B cell (primary cell): ENCODE measurements around the gene ZNF385D. TPM values are rescaled to one million over a fixed set of nuclear protein-coding genes. Genes with fewer than 3 reads are reported as not detected.

Experiments
- ATAC-seq: fragments of 200-7000 bp; cut with Tn5 transposase; one replicate; pipeline ENCODE4 v1.10.0; 2021; ENCODE audit warnings: low read depth, mild to moderate bottlenecking, moderate number of reproducible peaks, moderate library complexity
- CTCF ChIA-PET: fragments of 350-600 bp; sonication (Branson Sonifier 250); formaldehyde crosslinking; loops from one replicate; lab custom pipeline; 2021; ENCODE audit warnings: antibody characterized with exemption, inconsistent platforms; lab: Charles Lee
- POLR2A ChIA-PET: fragments of 350-600 bp; sonication (Branson Sonifier 250); formaldehyde crosslinking; loops from one replicate; lab custom pipeline; 2021; ENCODE audit warnings: antibody characterized with exemption; lab: Charles Lee
- DNase-seq: peaks from one replicate; pipeline ENCODE4 v3.0.0; 2013
- H2AFZ ChIP-seq: 2 replicates; pipeline ENCODE4 v1.6.1; 2012; ENCODE audit warnings: mild to moderate bottlenecking, low read depth, low read length; ENCODE audit not compliant: insufficient read depth, poor library complexity, severe bottlenecking
- H3K27ac ChIP-seq, 2 donors: 1 replicate in 1 of 2; 2 replicates in 1 of 2; pipeline ENCODE4 v1.5.1; 2012 to 2013; ENCODE audit warnings: low read length in 2 of 2, mild to moderate bottlenecking in 2 of 2, moderate library complexity in 1 of 2
- H3K27me3 ChIP-seq, 4 experiments: fragments of 200-600 bp in 1 of 4; sonication (generic) in 1 of 4; replicated peaks in 1 of 4; 1 replicate in 2 of 4; 2 replicates in 2 of 4; pipeline versions ENCODE4 v1.6.1 to v1.7.0; 2013 to 2016; ENCODE audit warnings: low read length in 3 of 4, mild to moderate bottlenecking in 2 of 4, mixed read lengths in 1 of 4, moderate library complexity in 1 of 4; ENCODE audit not compliant: insufficient read depth in 4 of 4, control insufficient read depth in 3 of 4; ENCODE audit errors: control extremely low read depth in 1 of 4
- H3K36me3 ChIP-seq, 2 experiments: replicated peaks in 1 of 2; 1 replicate in 1 of 2; 2 replicates in 1 of 2; pipeline versions ENCODE4 v1.6.1 to v1.7.1; 2013; ENCODE audit warnings: low read length in 1 of 2; ENCODE audit not compliant: insufficient read depth in 2 of 2, control insufficient read depth in 1 of 2; ENCODE audit errors: control extremely low read depth in 1 of 2, extremely low read depth in 1 of 2
- H3K4me1 ChIP-seq, 2 donors: fragments of 200-600 bp in 1 of 2; sonication (generic) in 1 of 2; 1 replicate in 1 of 2; 2 replicates in 1 of 2; pipeline versions ENCODE4 v1.5.1 to v1.6.1; 2013 to 2017; ENCODE audit warnings: low read length in 2 of 2; ENCODE audit not compliant: control insufficient read depth in 2 of 2, insufficient read depth in 2 of 2
- H3K4me2 ChIP-seq: replicated peaks from 2 replicates; pipeline ENCODE3; 2012; ENCODE audit warnings: mild to moderate bottlenecking, low read depth, low read length; ENCODE audit not compliant: poor library complexity, severe bottlenecking
- H3K4me3 ChIP-seq, 5 experiments: fragments of 200-600 bp in 1 of 5; sonication (generic) in 1 of 5; 1 replicate in 3 of 5; 2 replicates in 2 of 5; pipeline versions ENCODE4 v1.5.1 to v1.7.0; 2011 to 2016; ENCODE audit warnings: low read length in 4 of 5, mild to moderate bottlenecking in 4 of 5, low read depth in 2 of 5, control low read depth in 1 of 5, moderate library complexity in 1 of 5; ENCODE audit not compliant: insufficient read depth in 1 of 5; ENCODE audit errors: control extremely low read depth in 1 of 5, extremely low read depth in 1 of 5
- H3K79me2 ChIP-seq: fragments of 200-600 bp; sonication (generic); one replicate; pipeline ENCODE4 v1.6.0; 2016; ENCODE audit warnings: low read length; ENCODE audit not compliant: control insufficient read depth, insufficient read depth
- H3K9ac ChIP-seq: fragments of 200-600 bp; sonication (generic); 2 replicates; pipeline ENCODE4 v1.6.1; 2017; ENCODE audit warnings: mild to moderate bottlenecking, low read length, moderate library complexity
- H3K9me3 ChIP-seq, 3 donors: one replicate each; pipeline versions ENCODE4 v1.6.1 to v1.7.1; 2013; ENCODE audit warnings: low read length in 2 of 3; ENCODE audit not compliant: control insufficient read depth in 2 of 3, insufficient read depth in 1 of 3; ENCODE audit errors: control extremely low read depth in 1 of 3
- H4K20me1 ChIP-seq: 2 replicates; pipeline ENCODE4 v1.6.0; 2012; ENCODE audit warnings: mild to moderate bottlenecking, low read length; ENCODE audit not compliant: insufficient read depth, control insufficient read depth, poor library complexity, severe bottlenecking
- H3K27ac Mint-ChIP-seq: one replicate; pipeline ENCODE4 v1.8.0; 2021; ENCODE audit warnings: mixed read lengths
- H3K27me3 Mint-ChIP-seq: one replicate; pipeline ENCODE4 v1.8.0; 2021; ENCODE audit warnings: mixed read lengths
- H3K4me1 Mint-ChIP-seq: one replicate; pipeline ENCODE4 v1.8.0; 2021; ENCODE audit warnings: mixed read lengths
- H3K4me3 Mint-ChIP-seq: one replicate; pipeline ENCODE4 v1.8.0; 2021; ENCODE audit warnings: mixed read lengths
- H3K9me3 Mint-ChIP-seq: one replicate; pipeline ENCODE4 v1.8.0; 2022; ENCODE audit warnings: mixed read lengths; ENCODE audit not compliant: insufficient read depth
- CTCF ChIP-seq: fragments of 200-600 bp; IDR thresholded peaks from one replicate; pipeline ENCODE4 v1.8.0; 2022; ENCODE audit warnings: antibody characterized with exemption, mild to moderate bottlenecking
- EZH2 ChIP-seq: IDR thresholded peaks from 2 replicates; pipeline ENCODE4 v1.6.1; 2012; ENCODE audit warnings: borderline replicate concordance, low read depth, mild to moderate bottlenecking, moderate library complexity, low read length; ENCODE audit not compliant: insufficient read depth, poor library complexity, severe bottlenecking
- WGBS: methylation state at CpG from one replicate; pipeline ENCODE4 v1.1.5; 2013; ENCODE audit warnings: missing lambda C conversion rate; ENCODE audit not compliant: insufficient coverage; 5-methylcytosine and 5-hydroxymethylcytosine counted together
- intact Hi-C: fragments of 100-400 bp; cut with micrococcal nuclease; formaldehyde crosslinking; loops from one replicate; pipeline ENCODE4 v1.10.0; 2022
- polyA plus RNA-seq: library from polyadenylated mRNA; depleted of rRNA; stranded (reverse); fragments of >200 nt; gene quantifications from 2 replicates; pipeline ENCODE4 v1.2.3, GENCODE V29; 2012
- total RNA-seq, 2 donors: library from RNA; stranded (reverse); fragments of 120-200 nt in 1 of 2; gene quantifications; 1 replicate in 1 of 2; 2 replicates in 1 of 2; pipeline versions ENCODE4 v1.2.3 to v1.2.4, GENCODE V29; 2013 to 2022

Gene ZNF385D
- total and polyA plus RNA-seq, 2 donors (not counting 1 experiment from before 2014, with no cell fraction given) = not detected

- Histone ChIP-seq H4K20me1 (no peaks in the 10 kb centered on the region), H3K4me2 (no peak overlapping the region), H3K4me1 (no peaks in the 10 kb centered on the region), H3K27me3 (no peaks in the 10 kb centered on the region), H2AFZ (no peak overlapping the region), H3K36me3 (no peaks in the 10 kb centered on the region), H3K27ac (no peak overlapping the region), H3K9ac (no peak overlapping the region), H3K4me3 (no peak overlapping the region), H3K79me2 (no peaks in the 10 kb centered on the region), H3K9me3 (no peaks in the 10 kb centered on the region)
- CTCF ChIA-PET = no interaction called here
- Mint-ChIP-seq H3K9me3 (peaks cover 3% of the 10 kb centered on the region), H3K27ac (no peak overlapping the region), H3K4me1 (no peaks in the 10 kb centered on the region), H3K27me3 (no peaks in the 10 kb centered on the region), H3K4me3 (no peak overlapping the region)
- DNase-seq = no peak
- TF ChIP-seq EZH2 = no peak
- no peak for TF ChIP-seq CTCF
- POLR2A ChIA-PET = no interaction called here
- intact Hi-C loops = no loop called here
- WGBS = 60% methylated on average over 1 of the region's 1 CpG
- no peak for ATAC-seq
These were observed 41.2 kb upstream of the ZNF385D start for GRCh38 chr3:21792176-21792575.

- Histone ChIP-seq H3K4me2 (no peak overlapping the region), H3K9ac (no peak overlapping the region), H3K36me3 (no peaks in the 10 kb centered on the region), H3K4me1 (no peaks in the 10 kb centered on the region), H3K79me2 (no peaks in the 10 kb centered on the region), H3K4me3 (no peak overlapping the region), H2AFZ (no peak overlapping the region), H3K27ac (no peak overlapping the region), H4K20me1 (no peaks in the 10 kb centered on the region), H3K27me3 (no peaks in the 10 kb centered on the region), H3K9me3 (no peaks in the 10 kb centered on the region)
- CTCF ChIA-PET = interaction anchor here (0.7 kb wide), 1 partner anchor 10 kb away, joined by 3 read pairs; no protein-coding TSS in a partner anchor
- Mint-ChIP-seq H3K27me3 (no peaks in the 10 kb centered on the region), H3K9me3 (peaks cover 3% of the 10 kb centered on the region), H3K4me1 (no peaks in the 10 kb centered on the region), H3K27ac (no peak overlapping the region), H3K4me3 (no peak overlapping the region)
- no CpG with 5 or more reads among the region's 2 CpGs for WGBS
- intact Hi-C loops = no loop called here
- DNase-seq (no peak), ATAC-seq (no peak)
- POLR2A ChIA-PET = no interaction called here
- TF ChIP-seq CTCF (no peak), EZH2 (no peak)
These were observed 40.3 kb upstream of the ZNF385D start for GRCh38 chr3:21791356-21791755.
